Kidney glomerular epithelial cell (primary cell): ENCODE results near the gene NMT1.

Experiments used
- DNase-seq: peaks from one replicate; lab custom pipeline; 2025; lab: John Stamatoyannopoulos, UW

Gene NMT1

GRCh38 chr17:45136846-45137560 lies 75.9 kb downstream of the NMT1 start:
- DNase-seq = no peak

GRCh38 chr17:45137561-45138305 lies 76.6 kb downstream of the NMT1 start:
- DNase-seq = no peak

- DNase-seq = no peak
Observed at GRCh38 chr17:45138911-45139532, 77.9 kb downstream of the NMT1 start.

DNA sequence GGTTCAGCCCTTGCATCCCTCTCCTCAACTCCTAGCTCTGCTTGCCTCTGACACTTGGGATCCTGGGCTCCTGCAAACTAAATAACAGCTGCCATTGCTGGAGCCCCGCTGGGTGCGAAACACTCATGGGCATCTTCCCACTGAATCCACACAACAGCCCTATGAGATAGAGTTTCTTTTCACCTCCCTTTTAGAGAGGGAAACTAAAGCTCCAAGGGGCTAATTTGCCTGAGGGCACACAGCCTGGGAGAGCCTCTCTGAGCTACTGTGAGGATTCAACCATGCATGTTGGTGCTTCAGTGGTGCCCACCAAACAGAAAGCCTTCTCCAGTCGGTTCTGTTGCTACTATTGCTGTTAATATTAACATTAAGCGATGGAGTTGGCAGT lies 78.4 kb downstream of the NMT1 start:
- no peak for DNase-seq

DNA sequence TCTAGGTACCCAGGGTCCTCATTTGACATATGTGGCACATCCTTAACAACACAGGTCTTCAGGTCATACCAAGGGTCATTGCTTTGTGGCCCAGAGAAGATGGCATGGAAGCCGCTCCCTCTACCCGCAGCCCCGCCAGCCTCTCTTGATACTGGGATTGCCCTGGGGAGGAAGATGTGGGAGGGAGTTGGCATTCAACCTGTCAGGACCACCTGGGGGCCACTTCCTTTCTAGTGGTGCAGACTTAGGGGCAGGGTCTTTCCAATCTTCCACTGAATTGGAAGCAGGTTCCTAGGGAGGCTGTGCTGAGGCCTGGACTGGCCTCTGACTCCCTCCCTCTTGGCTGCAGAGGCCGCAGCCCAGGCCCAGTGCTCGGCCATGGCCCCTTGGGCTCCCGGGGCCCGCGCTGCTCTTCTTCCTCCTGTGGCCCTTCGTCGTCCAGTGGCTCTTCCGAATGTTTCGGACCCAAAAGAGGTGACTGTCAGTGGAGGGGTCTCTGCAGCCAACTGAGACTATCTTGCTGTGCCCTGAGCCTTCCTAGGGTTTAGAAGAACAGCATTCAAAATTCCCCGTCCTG lies 82.1 kb downstream of the NMT1 start:
- no peak for DNase-seq

DNA sequence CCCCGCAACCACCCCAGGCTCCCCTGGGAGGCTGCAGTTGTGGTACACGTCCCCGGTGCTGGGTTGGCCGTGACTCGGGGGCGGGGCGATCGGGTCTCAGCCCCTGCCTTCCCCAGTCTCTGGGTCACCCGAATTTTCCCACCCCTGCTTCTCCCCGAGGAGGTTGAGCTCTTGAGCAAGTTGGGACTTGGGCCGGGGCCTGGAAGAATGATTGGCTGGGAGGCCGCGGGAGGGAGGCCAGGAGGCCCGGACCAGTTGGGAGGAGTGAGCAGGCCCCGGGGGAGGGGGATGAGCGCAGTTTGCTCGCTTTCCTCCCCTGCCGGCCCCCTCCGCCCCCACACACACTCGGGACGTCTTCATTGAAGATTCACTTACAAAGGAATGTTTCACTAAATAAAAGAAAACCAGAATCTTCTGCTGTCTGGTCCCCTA lies 82.7 kb downstream of the NMT1 start:
- no peak for DNase-seq

DNA sequence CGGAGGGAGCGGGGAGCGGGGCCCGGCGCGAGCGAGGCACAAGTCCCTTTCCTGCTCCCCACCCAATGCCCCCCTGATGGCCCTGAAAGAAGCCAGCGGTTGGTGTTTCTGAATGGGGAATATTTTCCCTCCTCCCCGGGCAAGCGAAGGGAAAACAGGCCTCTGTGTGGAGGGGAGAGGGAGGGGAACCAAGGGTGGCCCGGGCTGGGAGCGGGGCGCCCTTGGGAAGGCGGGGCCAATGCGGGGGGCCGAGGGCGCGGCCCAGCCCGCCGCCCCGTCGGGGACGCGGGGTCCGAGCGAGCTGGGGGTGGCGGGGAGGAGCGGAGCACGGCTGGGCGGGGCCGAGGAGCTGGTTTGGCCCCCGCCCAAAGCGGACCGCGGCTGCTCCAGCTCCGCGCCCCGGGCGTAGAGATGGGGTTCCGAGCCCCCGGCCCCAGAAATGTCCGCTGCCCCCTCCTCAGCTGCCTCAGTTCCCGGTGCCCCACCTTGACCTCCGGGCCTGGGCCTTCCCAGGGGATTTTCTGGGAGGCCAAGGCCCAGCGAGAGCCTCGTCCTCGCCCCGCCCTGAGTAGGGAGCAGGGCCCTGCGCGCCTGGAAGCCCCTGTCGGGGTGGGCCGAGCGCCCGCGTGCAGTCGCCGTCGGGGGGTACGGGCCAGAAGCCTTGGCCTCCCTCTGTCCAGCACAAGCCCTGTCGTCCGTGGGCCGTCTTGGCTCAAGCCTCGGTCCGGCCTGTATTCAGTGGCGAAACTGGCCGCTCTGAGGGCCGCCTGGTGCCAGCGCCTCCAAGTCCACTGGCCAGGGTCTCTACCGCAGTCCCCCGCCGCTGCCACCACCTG lies 83.3 kb downstream of the NMT1 start:
- DNase-seq = no peak

GRCh38 chr17:45145035-45145389 lies 83.9 kb downstream of the NMT1 start:
- no peak for DNase-seq

- DNase-seq = no peak
Observed at GRCh38 chr17:45146166-45146565, 85.0 kb downstream of the NMT1 start.

- no peak for DNase-seq
Observed at GRCh38 chr17:45146592-45146889, 85.4 kb downstream of the NMT1 start.

DNA sequence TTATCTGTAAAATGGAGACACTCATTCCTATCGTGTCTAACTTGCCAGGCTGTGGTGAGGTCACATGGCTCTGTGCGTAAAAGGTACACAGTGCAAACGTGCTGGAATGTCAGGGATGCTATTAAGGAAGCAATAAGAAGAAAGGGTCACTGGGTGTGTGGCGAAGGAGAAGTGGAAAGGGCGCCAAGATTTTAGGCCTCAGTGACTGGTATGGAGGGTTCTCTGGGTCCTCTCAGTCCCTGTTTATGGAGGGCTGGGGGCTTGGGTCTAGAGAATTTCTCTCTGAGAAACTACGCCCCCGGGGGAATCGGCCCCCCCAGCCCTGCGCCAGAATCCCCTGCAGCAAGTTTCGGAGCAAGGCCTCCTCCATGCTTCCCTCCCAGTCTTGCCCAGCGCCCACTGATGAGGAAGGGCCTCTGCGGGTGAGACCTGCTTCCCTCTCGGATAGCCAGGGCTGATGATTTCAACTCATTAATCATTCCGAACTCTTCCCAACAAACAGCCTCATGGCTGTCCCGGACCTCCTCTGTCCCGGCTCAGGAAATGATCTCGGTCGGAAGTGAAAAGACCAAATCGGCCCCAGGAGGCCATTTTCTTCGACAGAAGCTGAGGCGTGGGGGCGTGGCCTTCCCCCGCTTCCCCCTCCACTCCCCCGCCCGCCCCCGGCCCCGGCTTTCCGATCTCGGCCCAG lies 85.9 kb downstream of the NMT1 start:
- DNase-seq = peak; percentile 54

DNA sequence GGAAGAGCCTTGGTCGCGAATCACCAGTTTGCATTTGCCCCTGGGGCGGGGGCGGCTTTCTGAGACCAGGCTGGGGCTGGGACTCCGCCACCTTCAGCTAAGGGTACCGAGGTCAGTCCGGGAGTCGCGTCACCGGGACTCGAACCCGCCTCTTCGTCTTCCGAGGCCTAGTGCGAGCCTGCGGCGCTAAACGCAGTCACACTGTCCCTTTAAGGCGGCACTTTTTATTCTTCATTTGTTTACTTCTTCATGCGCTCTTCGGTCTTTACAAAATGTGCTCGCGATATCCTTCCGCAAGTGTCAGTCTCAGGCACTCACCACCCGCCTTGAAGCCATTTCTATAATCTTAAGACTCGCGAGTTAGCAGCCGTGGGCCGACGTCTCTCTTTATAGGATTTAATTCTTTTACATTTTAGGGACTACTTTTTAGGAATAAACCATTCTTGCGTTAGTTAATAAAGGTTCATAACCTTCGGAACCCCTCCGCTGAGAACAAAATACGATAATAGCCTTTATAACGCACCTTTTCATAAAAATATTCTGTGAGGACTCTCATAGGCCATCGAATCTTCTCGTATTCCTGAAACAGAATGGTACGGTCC lies 86.6 kb downstream of the NMT1 start:
- DNase-seq = peak; percentile 89

DNA sequence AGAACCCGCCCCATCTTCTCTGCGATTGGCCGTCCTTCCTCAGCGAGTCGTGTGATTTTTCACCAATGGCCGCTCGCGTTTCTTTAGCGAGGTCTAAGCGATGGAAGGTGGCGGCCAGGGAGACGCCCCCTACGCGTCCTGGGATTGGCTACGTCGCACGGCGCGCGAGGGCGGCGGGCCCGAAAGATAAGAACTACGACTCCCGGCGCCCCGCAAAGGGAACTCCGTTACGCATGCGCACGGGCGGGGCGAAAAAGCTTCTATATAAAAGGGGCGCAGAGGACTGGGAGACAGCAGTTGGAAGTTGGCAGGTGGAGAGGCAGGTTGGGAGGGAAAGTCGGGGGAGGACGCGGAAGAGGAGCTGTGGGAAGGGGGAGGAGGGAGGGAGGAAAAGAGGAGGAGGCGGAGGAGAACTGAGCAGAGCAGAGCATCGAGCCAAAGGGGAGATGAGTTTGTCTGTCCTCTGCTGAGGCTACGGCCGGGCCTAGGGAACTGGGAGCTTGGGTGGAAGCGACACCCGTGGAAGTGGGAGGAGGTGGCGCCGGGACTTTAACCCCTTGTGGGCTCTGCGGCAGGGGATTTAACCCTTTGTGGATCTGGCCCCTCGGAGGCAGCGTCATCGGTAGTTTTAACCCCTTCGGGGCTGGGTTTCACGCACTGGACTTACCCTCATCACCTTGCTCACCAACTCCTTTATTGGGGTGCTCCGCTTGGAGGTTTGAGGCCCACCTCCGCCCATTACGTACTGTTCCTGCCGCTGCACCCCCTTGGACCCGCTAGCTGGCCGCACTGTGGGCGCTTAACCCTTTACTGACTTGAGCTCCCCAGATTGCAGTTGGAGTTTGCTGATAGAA lies 87.3 kb downstream of the NMT1 start, which contains the start of gene HEXIM1:
HEXIM1 (plus strand) TSS at position 293 of the 854 bp plus-strand sequence. CDS start 716 bp downstream, outside the sequence.
- peak; percentile 98 for DNase-seq

GRCh38 chr17:45149037-45149668 lies 88.0 kb downstream of the NMT1 start:
- DNase-seq = peak; percentile 38

DNA sequence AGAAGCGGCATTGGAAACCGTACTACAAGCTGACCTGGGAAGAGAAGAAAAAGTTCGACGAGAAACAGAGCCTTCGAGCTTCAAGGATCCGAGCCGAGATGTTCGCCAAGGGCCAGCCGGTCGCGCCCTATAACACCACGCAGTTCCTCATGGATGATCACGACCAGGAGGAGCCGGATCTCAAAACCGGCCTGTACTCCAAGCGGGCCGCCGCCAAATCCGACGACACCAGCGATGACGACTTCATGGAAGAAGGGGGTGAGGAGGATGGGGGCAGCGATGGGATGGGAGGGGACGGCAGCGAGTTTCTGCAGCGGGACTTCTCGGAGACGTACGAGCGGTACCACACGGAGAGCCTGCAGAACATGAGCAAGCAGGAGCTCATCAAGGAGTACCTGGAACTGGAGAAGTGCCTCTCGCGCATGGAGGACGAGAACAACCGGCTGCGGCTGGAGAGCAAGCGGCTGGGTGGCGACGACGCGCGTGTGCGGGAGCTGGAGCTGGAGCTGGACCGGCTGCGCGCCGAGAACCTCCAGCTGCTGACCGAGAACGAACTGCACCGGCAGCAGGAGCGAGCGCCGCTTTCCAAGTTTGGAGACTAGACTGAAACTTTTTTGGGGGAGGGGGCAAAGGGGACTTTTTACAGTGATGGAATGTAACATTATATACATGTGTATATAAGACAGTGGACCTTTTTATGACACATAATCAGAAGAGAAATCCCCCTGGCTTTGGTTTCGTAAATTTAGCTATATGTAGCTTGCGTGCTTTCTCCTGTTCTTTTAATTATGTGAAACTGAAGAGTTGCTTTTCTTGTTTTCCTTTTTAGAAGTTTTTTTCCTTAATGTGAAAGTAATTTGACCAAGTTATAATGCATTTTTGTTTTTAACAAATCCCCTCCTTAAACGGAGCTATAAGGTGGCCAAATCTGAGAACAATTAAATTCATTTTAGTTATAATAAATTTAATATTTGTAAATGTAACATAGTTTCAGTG lies 88.8 kb downstream of the NMT1 start:
- DNase-seq = no peak

DNA sequence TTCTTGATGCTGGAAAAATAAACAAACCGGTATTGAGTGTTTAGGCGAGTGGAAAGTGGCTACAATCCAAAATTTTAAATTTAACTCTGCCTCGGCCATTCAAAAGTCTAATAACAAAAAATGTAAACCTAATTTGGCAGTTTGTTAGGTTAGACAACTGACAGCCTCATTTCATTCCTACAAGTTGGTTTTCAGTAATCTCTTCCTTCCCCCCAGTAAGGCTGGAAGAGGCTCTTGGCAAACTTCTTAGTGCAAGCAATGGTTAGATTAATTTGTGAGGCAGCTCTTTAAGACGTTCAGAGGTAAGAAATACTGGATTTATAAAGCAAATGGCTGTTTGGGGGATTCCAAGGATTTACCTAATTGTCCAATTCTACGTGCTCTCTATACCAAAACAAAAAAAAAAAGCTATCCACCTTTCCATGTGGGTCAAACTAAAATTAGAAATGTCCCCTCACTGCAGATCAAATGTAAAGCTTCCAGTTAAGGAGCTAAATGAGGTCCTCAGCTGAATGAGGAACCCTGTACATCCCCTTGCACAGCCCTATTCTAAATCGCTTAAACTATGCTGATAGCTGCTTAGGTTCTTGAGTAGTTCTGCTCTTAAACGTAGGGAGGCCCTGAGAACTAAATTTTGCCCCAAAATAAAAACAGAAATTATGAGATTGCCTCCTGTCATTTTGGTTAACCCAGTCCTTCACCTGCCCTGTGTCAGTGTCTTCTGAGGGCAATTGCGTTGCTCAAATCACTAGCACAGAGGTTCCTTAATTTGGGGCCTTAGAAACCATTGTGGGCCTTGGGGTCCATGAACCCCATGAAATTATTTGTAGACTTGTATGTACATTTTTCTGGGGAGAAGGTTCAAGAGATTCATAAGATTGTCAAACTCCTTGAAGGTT lies 90.0 kb downstream of the NMT1 start:
- no peak for DNase-seq

GRCh38 chr17:45155029-45155428 lies 93.9 kb downstream of the NMT1 start:
- no peak for DNase-seq
